Stromal cell of bone marrow (primary cell): ENCODE measurements around the gene ELAPOR1.

Source experiments
- DNase-seq: peaks from one replicate; pipeline ENCODE4 v3.0.0-alpha.2; 2012; ENCODE audit warnings: low read depth

Gene ELAPOR1

GRCh38 chr1:109113590-109114341, at the start of gene ELAPOR1:
Gene ELAPOR1, plus strand, starts transcription at chr1:109114115. Its CDS starts 69 bp downstream, at chr1:109114184.
- DNase-seq, result no peak

GRCh38 chr1:109065137-109065536, 48.8 kb upstream of the ELAPOR1 start:
- DNase-seq, result no peak

- DNase-seq, result no peak
Measured at GRCh38 chr1:109067883-109068282, 46.0 kb upstream of the ELAPOR1 start.

GRCh38 chr1:109069294-109069693, 44.6 kb upstream of the ELAPOR1 start:
- DNase-seq, result no peak

- peak; percentile 92 for DNase-seq
Measured at GRCh38 chr1:109075531-109076490, 38.1 kb upstream of the ELAPOR1 start, which contains the start of gene TAF13. Gene TAF13, minus strand, starts transcription at chr1:109076003. Its CDS starts 56 bp downstream, at chr1:109075947.

GRCh38 chr1:109078317-109078716, 35.6 kb upstream of the ELAPOR1 start:
- DNase-seq, result no peak

GRCh38 chr1:109079240-109079622, 34.7 kb upstream of the ELAPOR1 start:
- no peak for DNase-seq

- no peak for DNase-seq
Measured at GRCh38 chr1:109080441-109081082, 33.4 kb upstream of the ELAPOR1 start.

GRCh38 chr1:109083501-109083900, 30.4 kb upstream of the ELAPOR1 start:
- DNase-seq, result no peak

GRCh38 chr1:109083923-109084322, 30.0 kb upstream of the ELAPOR1 start:
- DNase-seq, result no peak

- no peak for DNase-seq
Measured at GRCh38 chr1:109084563-109085517, 29.1 kb upstream of the ELAPOR1 start.

GRCh38 chr1:109089242-109090015, 24.5 kb upstream of the ELAPOR1 start:
- peak; percentile 52 for DNase-seq

GRCh38 chr1:109090196-109091077, 23.5 kb upstream of the ELAPOR1 start, which contains the start of gene TMEM167B:
Gene TMEM167B, plus strand, starts transcription at chr1:109090764. Its CDS starts 109 bp downstream, at chr1:109090873.
- DNase-seq, result peak; percentile 93

- DNase-seq, result peak; percentile 43
Measured at GRCh38 chr1:109091078-109091838, 22.7 kb upstream of the ELAPOR1 start.

- no peak for DNase-seq
Measured at GRCh38 chr1:109091839-109092193, 22.1 kb upstream of the ELAPOR1 start.

GRCh38 chr1:109094377-109094803, 19.5 kb upstream of the ELAPOR1 start:
- DNase-seq, result no peak

GRCh38 chr1:109094871-109095270, 19.0 kb upstream of the ELAPOR1 start:
- no peak for DNase-seq

- no peak for DNase-seq
Measured at GRCh38 chr1:109095631-109096030, 18.3 kb upstream of the ELAPOR1 start.
